ENCODE results near the gene KLHL36. TPM values are rescaled to one million over a fixed set of nuclear protein-coding genes. Genes with fewer than 3 reads are reported as not detected.
A peak's percentile ranks its signal among the peaks of the same experiment; 100 is the strongest.

The KLHL36 gene
- total and polyA plus RNA-seq, 2 donors from 2014 or later = 13.7 to 76.6 TPM

DNA sequence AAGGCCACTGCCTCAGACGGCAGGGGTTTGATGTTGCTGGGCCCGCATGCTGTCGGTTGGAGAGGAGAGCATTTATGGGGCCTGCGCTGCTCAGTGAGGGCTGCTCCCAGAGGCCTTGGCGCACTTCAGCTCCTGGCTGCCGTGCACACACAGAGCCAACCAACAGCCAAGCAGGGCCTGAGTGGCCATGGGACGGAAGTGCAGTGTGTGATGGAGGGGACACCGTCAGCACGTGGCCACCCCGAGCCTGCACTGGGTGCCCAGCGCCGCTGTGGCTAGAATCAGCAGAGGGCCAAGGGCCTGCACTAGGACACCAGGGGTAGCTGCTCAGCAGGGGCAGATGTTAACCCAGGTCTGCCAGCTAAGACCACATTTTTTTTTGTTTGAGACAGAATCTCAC is 21.8 kb downstream of the KLHL36 start:
- FAIRE-seq (no peak), DNase-seq (peak in 1 of 5 donors; percentile 51)
- H3K4me1 ChIP-seq (ENCODE audit: control insufficient read depth in 2 of 3, insufficient read depth in 2 of 3, low read depth in 1 of 3, low read length in 3 of 3) = no peaks in the 10 kb centered on the region
- H3K36me3 ChIP-seq (ENCODE audit: control insufficient read depth in 2 of 3, insufficient read depth in 3 of 3, low read length in 3 of 3) = peaks cover 0 to 11% (median 0%) of the 10 kb centered on the region in 3 donors
- H3K4me3 ChIP-seq (ENCODE audit: low read length in 3 of 3) = no peak overlapping the region
- H3K27me3 ChIP-seq (ENCODE audit: control insufficient read depth, insufficient read depth, low read length) = no peaks in the 10 kb centered on the region
- no peaks in the 10 kb centered on the region for H3K9me3 ChIP-seq (ENCODE audit: control insufficient read depth in 2 of 3, insufficient read depth in 1 of 3, low read length in 3 of 3)
- no peak overlapping the region for H3K9ac ChIP-seq (ENCODE audit: low read length in 3 of 3)
- H3K27ac ChIP-seq (ENCODE audit: low read depth in 2 of 2, low read length in 2 of 2) = no peak overlapping the region
- TF ChIP-seq, protein P1, sequence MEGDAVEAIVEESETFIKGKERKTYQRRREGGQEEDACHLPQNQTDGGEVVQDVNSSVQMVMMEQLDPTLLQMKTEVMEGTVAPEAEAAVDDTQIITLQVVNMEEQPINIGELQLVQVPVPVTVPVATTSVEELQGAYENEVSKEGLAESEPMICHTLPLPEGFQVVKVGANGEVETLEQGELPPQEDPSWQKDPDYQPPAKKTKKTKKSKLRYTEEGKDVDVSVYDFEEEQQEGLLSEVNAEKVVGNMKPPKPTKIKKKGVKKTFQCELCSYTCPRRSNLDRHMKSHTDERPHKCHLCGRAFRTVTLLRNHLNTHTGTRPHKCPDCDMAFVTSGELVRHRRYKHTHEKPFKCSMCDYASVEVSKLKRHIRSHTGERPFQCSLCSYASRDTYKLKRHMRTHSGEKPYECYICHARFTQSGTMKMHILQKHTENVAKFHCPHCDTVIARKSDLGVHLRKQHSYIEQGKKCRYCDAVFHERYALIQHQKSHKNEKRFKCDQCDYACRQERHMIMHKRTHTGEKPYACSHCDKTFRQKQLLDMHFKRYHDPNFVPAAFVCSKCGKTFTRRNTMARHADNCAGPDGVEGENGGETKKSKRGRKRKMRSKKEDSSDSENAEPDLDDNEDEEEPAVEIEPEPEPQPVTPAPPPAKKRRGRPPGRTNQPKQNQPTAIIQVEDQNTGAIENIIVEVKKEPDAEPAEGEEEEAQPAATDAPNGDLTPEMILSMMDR (IDR thresholded peaks at IDR 0.05; ENCODE audit: borderline replicate concordance, extremely low read depth, insufficient read depth) = no peak
- intact Hi-C loops (cut with DNase I) = loop anchor here (10.0 kb wide), 1 partner anchor 55 kb away; no protein-coding TSS in a partner anchor

DNA sequence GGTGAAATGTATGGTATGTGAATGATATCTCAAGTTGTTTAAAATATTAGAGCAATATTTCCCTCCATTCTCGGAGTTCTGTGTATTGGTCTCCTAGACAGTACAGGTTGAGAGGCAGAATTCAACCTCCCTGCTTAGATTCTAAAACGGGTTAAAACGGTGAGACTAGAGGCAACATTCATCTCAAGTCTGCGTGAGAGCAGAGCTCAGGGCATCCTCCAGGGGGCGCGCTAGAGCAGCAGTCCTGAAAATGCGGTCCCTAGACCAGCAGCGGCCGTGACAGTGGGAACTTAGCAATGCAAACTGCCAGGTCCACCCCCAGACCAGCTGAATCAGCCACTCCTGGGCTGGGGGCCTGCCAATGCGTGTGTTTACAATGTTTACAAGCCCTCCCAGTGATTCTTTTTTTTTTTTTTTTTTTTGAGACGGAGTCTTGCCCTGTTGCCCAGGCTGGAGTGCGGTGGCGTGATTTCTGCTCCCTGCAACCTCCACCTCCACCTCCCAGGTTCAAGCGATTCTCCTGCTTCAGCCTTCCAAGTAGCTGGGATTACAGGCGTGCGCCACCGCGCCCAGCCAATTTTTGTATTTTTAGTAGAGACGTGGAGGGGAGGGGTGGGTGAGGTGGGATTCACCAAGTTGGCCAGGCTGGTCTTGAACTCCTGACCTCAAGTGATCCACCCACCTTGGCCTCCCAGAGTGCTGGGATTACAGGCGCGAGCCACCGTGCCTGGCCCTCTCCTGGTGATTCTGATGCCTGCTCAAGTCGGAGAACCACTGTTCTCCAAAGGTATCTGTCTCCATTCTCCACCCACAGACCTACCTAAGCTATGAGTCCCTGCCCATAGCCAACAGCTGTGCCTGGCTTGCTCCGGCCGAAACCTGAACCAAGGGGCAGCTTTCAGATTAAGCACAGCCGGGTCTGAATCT is 24.2 kb downstream of the KLHL36 start:
- intact Hi-C loops (cut with DNase I) = loop anchor here (10.0 kb wide), 1 partner anchor 52 kb away; no protein-coding TSS in a partner anchor
- no peak overlapping the region for H3K4me3 ChIP-seq (ENCODE audit: low read length in 3 of 3)
- H3K4me1 ChIP-seq (ENCODE audit: control insufficient read depth in 2 of 3, insufficient read depth in 2 of 3, low read depth in 1 of 3, low read length in 3 of 3) = no peaks in the 10 kb centered on the region
- FAIRE-seq (no peak), DNase-seq (peak; percentile 60 to 84 (median 74))
- H3K27me3 ChIP-seq (ENCODE audit: control insufficient read depth, insufficient read depth, low read length) = no peaks in the 10 kb centered on the region
- no peaks in the 10 kb centered on the region for H3K9me3 ChIP-seq (ENCODE audit: control insufficient read depth in 2 of 3, insufficient read depth in 1 of 3, low read length in 3 of 3)
- H3K36me3 ChIP-seq (ENCODE audit: control insufficient read depth in 2 of 3, insufficient read depth in 3 of 3, low read length in 3 of 3) = no peaks in the 10 kb centered on the region
- H3K27ac ChIP-seq (ENCODE audit: low read depth in 2 of 2, low read length in 2 of 2) = no peak overlapping the region
- no peak overlapping the region for H3K9ac ChIP-seq (ENCODE audit: low read length in 3 of 3)
- TF ChIP-seq, protein P1 (IDR thresholded peaks at IDR 0.05; ENCODE audit: borderline replicate concordance, extremely low read depth, insufficient read depth) = peak; percentile 89

DNA sequence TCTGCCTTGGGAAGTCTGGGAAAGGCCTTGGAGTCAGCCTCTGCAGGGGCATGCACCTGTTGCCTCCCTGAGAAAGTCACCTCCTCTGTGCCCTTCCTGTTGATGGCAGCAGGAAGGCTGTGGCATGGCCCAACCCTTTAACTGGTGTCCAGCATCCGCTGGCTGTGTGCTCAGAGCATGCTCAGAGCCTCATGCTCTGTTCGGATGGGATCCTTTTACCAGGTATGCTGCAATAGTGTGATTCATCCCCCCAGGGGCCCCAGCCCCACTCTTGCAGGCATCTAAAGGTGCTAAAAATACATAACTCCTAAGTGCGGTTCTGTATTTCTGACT is 24.9 kb downstream of the KLHL36 start:
- H3K27me3 ChIP-seq (ENCODE audit: control insufficient read depth, insufficient read depth, low read length) = no peaks in the 10 kb centered on the region
- H3K4me1 ChIP-seq (ENCODE audit: control insufficient read depth in 2 of 3, insufficient read depth in 2 of 3, low read depth in 1 of 3, low read length in 3 of 3) = no peaks in the 10 kb centered on the region
- no peak for FAIRE-seq
- no peaks in the 10 kb centered on the region for H3K36me3 ChIP-seq (ENCODE audit: control insufficient read depth in 2 of 3, insufficient read depth in 3 of 3, low read length in 3 of 3)
- no peaks in the 10 kb centered on the region for H3K9me3 ChIP-seq (ENCODE audit: control insufficient read depth in 2 of 3, insufficient read depth in 1 of 3, low read length in 3 of 3)
- no peak for DNase-seq
- H3K27ac ChIP-seq (ENCODE audit: low read depth in 2 of 2, low read length in 2 of 2) = no peak overlapping the region
- TF ChIP-seq, protein P1 (IDR thresholded peaks at IDR 0.05; ENCODE audit: borderline replicate concordance, extremely low read depth, insufficient read depth) = no peak
- no peak overlapping the region for H3K4me3 ChIP-seq (ENCODE audit: low read length in 3 of 3)
- intact Hi-C loops (cut with DNase I) = loop anchor here (10.0 kb wide), 1 partner anchor 52 kb away; no protein-coding TSS in a partner anchor
- no peak overlapping the region for H3K9ac ChIP-seq (ENCODE audit: low read length in 3 of 3)

Measured in kidney (tissue), 14 donors.